Measurements from ENCODE around the gene CDH4.

The CDH4 gene

DNA sequence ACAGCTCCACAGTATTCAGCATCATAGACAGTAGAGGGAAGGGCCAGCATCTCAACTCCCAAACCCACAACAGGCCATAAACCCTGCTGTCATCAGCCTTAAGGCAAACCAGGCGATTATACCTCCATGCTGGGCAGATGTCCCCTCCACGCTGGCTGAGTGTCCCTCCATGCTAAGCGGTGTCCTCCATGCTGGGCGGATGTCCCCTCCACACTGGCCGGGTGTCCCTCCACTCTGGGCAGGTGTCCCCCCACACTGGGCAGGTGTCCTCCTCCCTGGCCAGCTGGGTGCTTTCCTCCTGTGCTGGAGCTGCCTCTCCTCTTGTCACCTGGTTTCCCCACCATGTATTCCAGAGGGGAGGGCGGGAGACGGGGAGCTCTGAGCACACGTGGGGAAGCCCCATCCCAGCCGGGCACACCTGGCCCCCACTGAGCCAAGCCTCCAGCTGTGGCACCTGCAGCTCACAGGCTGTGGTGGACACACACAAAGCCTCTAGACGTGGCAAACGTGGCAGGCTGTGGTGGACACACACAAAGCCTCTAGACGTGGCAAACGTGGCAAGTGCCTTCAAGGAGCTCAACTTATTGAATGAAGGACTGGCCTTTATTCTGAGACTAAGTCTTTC is 616.5 kb downstream of the CDH4 start:
- H3K4me3 ChIP-seq (ENCODE audit: low read depth, low read length) = no peak overlapping the region
- TF ChIP-seq, protein P1, sequence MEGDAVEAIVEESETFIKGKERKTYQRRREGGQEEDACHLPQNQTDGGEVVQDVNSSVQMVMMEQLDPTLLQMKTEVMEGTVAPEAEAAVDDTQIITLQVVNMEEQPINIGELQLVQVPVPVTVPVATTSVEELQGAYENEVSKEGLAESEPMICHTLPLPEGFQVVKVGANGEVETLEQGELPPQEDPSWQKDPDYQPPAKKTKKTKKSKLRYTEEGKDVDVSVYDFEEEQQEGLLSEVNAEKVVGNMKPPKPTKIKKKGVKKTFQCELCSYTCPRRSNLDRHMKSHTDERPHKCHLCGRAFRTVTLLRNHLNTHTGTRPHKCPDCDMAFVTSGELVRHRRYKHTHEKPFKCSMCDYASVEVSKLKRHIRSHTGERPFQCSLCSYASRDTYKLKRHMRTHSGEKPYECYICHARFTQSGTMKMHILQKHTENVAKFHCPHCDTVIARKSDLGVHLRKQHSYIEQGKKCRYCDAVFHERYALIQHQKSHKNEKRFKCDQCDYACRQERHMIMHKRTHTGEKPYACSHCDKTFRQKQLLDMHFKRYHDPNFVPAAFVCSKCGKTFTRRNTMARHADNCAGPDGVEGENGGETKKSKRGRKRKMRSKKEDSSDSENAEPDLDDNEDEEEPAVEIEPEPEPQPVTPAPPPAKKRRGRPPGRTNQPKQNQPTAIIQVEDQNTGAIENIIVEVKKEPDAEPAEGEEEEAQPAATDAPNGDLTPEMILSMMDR (IDR thresholded peaks at IDR 0.05; ENCODE audit: control insufficient read depth, extremely low read depth, insufficient read depth) = no peak
- DNase-seq (ENCODE audit: low read depth) = no peak

- TF ChIP-seq, protein P1 (IDR thresholded peaks at IDR 0.05; ENCODE audit: control insufficient read depth, extremely low read depth, insufficient read depth) = no peak
- H3K4me3 ChIP-seq (ENCODE audit: low read depth, low read length) = no peak overlapping the region
- DNase-seq (ENCODE audit: low read depth) = no peak
Measured at GRCh38 chr20:61869750-61870507, 617.9 kb downstream of the CDH4 start.

- H3K4me3 ChIP-seq (ENCODE audit: low read depth, low read length) = no peak overlapping the region
- TF ChIP-seq, protein P1 (IDR thresholded peaks at IDR 0.05; ENCODE audit: control insufficient read depth, extremely low read depth, insufficient read depth) = no peak
Measured at GRCh38 chr20:61871160-61871559, 619.1 kb downstream of the CDH4 start.

DNA sequence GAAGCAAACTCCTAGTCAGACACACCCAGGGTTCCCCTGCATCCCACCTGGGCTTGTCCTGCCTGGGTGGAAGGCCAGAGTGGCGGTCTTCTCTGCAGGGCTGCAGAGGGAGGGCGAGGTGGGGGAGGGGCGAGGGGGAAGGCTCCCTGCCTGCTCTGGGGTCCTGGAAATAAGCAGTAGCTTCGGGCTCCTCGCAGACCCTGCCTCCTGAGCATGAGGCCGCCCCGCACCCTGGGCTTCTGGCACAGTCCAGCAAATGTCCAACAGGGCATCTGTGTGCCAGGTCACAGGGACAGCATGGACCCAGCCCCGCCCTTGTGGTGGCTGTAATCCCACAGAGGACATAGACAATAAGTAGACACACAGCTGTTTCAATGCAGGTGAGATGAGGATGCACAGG is 619.9 kb downstream of the CDH4 start:
- no peak overlapping the region for H3K4me3 ChIP-seq (ENCODE audit: low read depth, low read length)
- no peak for DNase-seq (ENCODE audit: low read depth)
- TF ChIP-seq, protein P1 (IDR thresholded peaks at IDR 0.05; ENCODE audit: control insufficient read depth, extremely low read depth, insufficient read depth) = no peak

More at GRCh38 chr20:61871160-61871559, 619.1 kb downstream of the CDH4 start:
- DNase-seq (ENCODE audit: low read depth) = no peak

GRCh38 chr20:61872371-61872900 is 620.4 kb downstream of the CDH4 start:
- TF ChIP-seq, protein P1 (IDR thresholded peaks at IDR 0.05; ENCODE audit: control insufficient read depth, extremely low read depth, insufficient read depth) = no peak
- no peak overlapping the region for H3K4me3 ChIP-seq (ENCODE audit: low read depth, low read length)
- DNase-seq (ENCODE audit: low read depth) = no peak

DNA sequence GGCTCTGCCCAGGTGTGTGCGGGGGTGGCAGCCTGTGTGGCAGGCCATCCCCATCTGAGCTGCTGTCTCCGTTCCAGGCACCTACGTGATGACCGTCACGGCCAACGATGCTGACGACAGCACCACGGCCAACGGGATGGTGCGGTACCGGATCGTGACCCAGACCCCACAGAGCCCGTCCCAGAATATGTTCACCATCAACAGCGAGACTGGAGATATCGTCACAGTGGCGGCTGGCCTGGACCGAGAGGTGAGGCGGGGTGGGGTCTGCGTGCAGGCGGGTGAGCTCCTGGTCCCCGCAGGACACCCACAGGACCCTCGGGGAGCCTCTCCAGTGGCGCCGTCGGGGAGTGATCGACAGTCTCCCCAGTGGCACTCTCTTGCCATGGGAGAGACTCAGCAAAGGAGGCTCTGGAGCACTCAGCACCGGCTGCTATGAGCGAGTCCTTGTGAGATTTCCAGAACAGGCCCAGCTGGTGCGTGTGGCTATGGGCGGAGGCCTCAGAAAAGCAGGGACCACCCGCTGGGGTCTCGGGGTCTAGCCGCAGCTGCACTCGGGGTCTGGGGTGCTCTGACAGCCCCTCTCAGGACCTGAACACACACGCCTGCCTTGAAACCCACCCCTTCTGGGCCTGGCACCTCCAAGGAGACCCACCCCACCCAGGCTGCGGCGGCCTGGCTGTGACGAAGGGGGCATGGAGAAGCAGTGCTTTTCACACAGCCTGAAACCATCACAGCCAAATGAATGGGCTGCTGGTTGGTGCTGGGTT is 621.8 kb downstream of the CDH4 start:
- TF ChIP-seq, protein P1 (IDR thresholded peaks at IDR 0.05; ENCODE audit: control insufficient read depth, extremely low read depth, insufficient read depth) = no peak
- no peak overlapping the region for H3K4me3 ChIP-seq (ENCODE audit: low read depth, low read length)
- DNase-seq (ENCODE audit: low read depth) = no peak

Measured in LNCaP clone FGC (cell line).